GM06990 (cell line): ENCODE data around the gene DCST1.

Experiments used
- DNase-seq: peaks from one replicate; pipeline ENCODE4 v3.0.0-alpha.2; 2011; ENCODE audit not compliant: insufficient read length; ENCODE audit errors: extremely low read depth
- H3K27me3 ChIP-seq: replicated peaks from 2 replicates; pipeline ENCODE4 v1.6.0; 2011; ENCODE audit warnings: low read length; ENCODE audit not compliant: control insufficient read depth, insufficient read depth
- H3K36me3 ChIP-seq: 2 replicates; pipeline ENCODE4 v1.5.1; 2011; ENCODE audit warnings: low read length; ENCODE audit not compliant: control insufficient read depth, insufficient read depth
- H3K4me3 ChIP-seq: replicated peaks from 2 replicates; pipeline ENCODE4 v1.5.1; 2011; ENCODE audit warnings: low read depth, mild to moderate bottlenecking, control low read depth, low read length
- TF ChIP-seq, protein P1 (sequence below): IDR thresholded peaks from 2 replicates; pipeline ENCODE4 v1.5.1; 2011; ENCODE audit warnings: low read length, control low read depth, mild to moderate bottlenecking, inconsistent platforms; ENCODE audit not compliant: insufficient read depth, poor library complexity, severe bottlenecking

DCST1 gene

DNA sequence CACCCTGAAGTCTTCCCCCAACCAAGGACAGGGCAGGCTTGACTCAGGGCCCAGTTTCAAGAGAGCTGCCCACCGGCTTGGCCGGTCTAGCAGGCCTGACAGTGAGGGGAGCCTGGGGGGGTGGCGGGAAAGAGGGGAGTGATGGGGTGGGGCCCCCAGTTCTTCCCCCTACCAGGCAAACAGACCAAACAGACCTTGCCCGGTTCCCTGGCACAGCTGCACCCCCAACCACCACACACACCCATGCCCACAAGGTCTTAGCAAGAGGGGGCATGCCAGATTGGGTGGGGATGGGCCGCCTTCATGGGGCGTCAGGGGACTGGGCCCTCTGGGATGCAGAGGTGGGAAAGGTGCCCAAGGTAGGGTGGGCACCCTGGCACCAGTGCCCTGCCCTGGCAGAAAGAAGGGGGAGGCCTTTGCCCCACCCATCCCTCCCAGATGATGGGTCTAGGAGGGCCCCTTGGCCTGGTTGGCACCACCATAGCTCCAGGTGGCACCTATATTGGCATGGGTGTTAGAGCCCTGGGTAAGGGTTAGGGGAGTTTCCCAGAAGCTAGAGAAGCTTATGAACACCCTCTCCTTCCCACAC lies 22.1 kb upstream of the DCST1 start:
- DNase-seq, result no peak
- Histone ChIP-seq H3K27me3 (no peaks in the 10 kb centered on the region), H3K4me3 (no peak overlapping the region), H3K36me3 (peaks cover 14% of the 10 kb centered on the region)
- TF ChIP-seq, protein P1, sequence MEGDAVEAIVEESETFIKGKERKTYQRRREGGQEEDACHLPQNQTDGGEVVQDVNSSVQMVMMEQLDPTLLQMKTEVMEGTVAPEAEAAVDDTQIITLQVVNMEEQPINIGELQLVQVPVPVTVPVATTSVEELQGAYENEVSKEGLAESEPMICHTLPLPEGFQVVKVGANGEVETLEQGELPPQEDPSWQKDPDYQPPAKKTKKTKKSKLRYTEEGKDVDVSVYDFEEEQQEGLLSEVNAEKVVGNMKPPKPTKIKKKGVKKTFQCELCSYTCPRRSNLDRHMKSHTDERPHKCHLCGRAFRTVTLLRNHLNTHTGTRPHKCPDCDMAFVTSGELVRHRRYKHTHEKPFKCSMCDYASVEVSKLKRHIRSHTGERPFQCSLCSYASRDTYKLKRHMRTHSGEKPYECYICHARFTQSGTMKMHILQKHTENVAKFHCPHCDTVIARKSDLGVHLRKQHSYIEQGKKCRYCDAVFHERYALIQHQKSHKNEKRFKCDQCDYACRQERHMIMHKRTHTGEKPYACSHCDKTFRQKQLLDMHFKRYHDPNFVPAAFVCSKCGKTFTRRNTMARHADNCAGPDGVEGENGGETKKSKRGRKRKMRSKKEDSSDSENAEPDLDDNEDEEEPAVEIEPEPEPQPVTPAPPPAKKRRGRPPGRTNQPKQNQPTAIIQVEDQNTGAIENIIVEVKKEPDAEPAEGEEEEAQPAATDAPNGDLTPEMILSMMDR, result no peak

- no peak overlapping the region for H3K4me3 ChIP-seq
- no peaks in the 10 kb centered on the region for H3K27me3 ChIP-seq
- TF ChIP-seq, protein P1, result no peak
- peaks cover 14% of the 10 kb centered on the region for H3K36me3 ChIP-seq
- no peak for DNase-seq
Measured at GRCh38 chr1:155012026-155012546, 21.5 kb upstream of the DCST1 start.

DNA sequence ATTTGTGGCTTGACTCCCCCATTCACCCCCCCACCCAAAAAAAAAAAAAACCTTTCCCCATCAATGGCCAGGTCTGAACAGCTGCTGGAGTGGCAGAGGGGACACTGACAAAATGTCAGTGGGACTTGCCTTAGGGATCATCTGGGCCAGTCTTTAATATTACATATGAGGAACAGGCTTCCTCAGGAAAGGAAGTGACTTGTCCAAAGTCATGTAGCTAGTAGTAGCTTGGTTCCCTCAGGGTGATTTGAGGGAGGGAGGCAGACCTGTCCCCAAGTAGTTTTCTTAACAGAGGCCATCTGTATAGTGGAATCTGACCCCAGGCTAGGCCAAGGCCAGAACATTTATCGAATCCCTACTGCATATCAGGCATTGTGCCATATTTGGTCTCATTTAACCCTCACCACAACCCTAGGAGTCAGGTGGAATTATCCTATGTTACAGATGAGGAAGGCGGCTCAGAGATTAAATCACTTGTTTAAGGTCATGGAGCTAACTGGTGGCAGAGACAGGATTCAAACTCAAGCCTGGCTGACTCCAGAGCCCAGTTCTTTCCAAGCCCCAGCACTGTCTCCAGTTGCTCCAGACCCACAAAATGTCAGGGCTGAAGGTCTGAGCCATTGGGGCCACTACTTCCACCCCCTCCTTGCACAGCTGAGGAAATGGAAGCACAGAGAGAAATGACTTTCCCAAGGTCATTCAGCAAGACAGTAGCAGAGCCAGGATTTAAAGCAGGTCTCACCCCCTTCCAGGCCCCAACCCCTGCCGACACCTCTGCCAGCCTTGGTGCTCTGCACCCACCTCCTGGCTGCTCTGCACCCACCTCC lies 20.6 kb upstream of the DCST1 start:
- Histone ChIP-seq H3K4me3 (no peak overlapping the region), H3K36me3 (peaks cover 14% of the 10 kb centered on the region), H3K27me3 (no peaks in the 10 kb centered on the region)
- no peak for DNase-seq
- TF ChIP-seq, protein P1, result no peak

- TF ChIP-seq, protein P1, result no peak
Measured at GRCh38 chr1:155013632-155014031, 20.0 kb upstream of the DCST1 start.

DNA sequence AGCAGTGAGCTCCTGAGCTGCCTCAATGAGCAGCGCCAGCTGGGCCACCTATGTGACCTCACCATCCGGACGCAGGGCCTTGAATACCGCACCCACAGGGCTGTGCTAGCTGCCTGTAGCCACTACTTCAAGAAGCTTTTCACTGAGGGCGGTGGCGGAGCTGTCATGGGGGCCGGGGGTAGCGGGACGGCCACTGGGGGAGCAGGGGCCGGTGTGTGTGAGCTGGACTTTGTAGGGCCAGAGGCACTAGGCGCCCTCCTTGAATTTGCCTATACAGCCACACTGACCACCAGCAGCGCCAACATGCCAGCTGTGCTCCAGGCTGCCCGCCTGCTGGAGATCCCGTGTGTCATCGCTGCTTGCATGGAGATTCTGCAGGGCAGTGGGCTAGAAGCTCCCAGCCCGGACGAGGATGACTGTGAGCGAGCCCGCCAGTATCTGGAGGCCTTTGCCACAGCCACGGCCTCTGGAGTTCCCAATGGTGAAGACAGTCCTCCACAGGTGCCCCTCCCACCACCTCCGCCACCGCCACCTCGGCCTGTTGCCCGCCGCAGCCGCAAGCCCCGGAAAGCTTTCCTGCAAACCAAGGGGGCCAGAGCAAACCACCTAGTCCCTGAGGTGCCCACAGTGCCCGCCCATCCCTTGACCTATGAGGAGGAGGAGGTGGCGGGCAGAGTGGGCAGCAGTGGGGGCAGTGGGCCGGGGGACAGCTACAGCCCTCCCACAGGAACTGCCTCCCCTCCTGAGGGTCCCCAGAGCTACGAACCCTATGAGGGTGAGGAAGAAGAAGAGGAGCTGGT lies 18.7 kb upstream of the DCST1 start:
- Histone ChIP-seq H3K27me3 (no peaks in the 10 kb centered on the region), H3K4me3 (no peak overlapping the region), H3K36me3 (peaks cover 14% of the 10 kb centered on the region)
- TF ChIP-seq, protein P1, result no peak
- no peak for DNase-seq

More at GRCh38 chr1:155013632-155014031, 20.0 kb upstream of the DCST1 start:
- H3K4me3 ChIP-seq, result no peak overlapping the region
- peaks cover 14% of the 10 kb centered on the region for H3K36me3 ChIP-seq
- DNase-seq, result no peak
- no peaks in the 10 kb centered on the region for H3K27me3 ChIP-seq
